HG03175 (cell line): ENCODE measurements around the gene DUS1L.
A peak's percentile ranks its signal among the peaks of the same experiment; 100 is the strongest.

Experiments
- ATAC-seq: cut with Tn5 transposase; IDR thresholded peaks from one replicate; pipeline ENCODE4 v1.9.1; 2021; ENCODE audit warnings: mild to moderate bottlenecking, moderate library complexity; ENCODE audit not compliant: unreplicated experiment

The DUS1L gene

GRCh38 chr17:82101301-82101715 lies 35.7 kb upstream of the DUS1L start:
- ATAC-seq: no peak

- no peak for ATAC-seq
These were observed 35.1 kb upstream of the DUS1L start for GRCh38 chr17:82100502-82101298.

GRCh38 chr17:82098939-82099763 lies 33.5 kb upstream of the DUS1L start:
- peak; percentile 9 for ATAC-seq

GRCh38 chr17:82098169-82098938 lies 32.8 kb upstream of the DUS1L start, which contains the start of gene FASN:
Gene FASN, minus strand, starts transcription at chr17:82098236. Its CDS starts 1,791 bp downstream, at chr17:82096445.
- ATAC-seq: peak; percentile 71

GRCh38 chr17:82097919-82098168 lies 32.2 kb upstream of the DUS1L start:
- no peak for ATAC-seq

GRCh38 chr17:82097184-82097918 lies 31.7 kb upstream of the DUS1L start:
- no peak for ATAC-seq

- no peak for ATAC-seq
These were observed 31.1 kb upstream of the DUS1L start for GRCh38 chr17:82096709-82097183.

DNA sequence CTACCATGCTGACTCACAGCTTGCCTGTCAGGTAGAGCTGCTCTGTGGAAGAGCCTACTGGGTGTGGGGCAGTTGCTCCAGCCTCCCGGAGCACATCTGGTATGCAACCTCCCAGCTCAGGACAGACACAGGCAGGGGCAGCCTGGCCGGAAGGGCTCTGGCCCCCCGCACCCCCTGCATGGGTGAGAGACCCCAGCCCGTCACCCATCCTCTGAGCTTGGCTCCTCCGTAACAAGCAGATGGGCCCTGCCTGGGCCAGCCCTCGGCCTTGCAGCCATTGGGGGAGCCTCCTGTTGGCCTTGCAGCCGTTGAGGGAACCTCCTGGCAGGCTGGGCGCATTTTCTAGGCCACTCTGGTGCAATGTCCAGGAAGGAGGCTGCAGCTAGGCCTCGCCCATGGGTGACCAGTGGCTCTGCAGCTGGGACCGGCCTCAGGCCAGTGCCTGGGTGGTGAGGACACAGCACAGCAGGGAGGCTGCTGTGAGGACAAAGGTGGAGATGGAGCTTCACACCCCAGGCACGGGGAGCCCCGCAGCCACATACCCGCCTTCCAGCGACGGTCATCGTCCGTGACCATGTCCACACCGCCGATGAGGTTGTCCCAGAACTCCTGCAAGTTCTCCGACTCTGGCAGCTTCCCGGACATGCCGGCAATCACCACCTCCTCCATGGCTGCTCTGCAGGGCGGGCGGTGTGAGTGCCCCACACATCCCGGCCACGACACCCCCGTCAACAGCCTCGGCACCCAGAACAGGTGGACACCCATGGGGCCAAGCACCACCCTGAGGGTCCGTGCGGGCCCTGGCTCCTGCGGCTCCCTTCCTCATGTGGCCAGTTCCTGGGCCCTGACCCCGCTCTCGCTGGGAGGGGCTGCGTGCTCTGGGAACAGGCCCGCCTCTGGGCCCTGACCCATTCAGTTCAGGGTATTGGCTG lies 30.4 kb upstream of the DUS1L start:
- no peak for ATAC-seq

DNA sequence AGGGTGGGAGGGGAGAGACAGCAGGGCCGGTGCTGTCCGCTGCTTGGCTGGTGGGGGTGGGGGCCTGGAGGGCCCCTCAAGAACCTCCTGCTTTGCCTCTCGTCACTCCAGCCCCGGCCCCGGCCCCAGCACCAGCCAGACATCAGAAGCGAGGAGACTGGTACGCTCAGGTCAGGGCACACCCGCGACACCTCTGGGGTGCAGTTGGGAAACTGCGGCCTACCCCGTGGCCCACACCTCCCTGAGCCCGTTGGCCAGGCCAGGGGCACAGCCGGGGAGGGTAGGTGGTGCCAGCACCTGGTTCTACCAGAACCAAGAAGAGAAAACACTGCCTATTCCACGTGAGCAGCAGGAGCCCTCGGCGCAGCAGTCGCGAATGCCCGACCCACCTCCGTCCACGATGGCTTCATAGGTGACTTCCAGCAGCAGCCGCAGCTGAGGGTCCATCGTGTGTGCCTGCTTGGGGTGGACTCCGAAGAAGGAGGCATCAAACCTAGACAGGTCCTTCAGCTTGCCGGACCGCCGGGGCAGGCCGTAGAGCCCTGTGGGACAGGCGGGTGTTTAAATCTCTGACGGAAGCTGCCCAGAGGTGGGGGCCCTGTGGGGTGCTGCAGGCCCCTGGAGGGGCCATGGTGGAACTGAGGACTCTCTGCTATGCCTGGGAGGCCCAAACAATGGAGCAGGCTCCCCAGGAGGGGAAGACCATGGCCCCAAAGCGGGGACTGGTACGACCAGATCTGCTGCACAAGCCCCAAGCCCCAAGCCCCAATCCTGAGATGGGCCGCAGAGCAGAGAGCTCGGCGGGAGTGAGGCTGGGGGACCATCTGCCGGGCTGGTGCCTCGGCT lies 29.6 kb upstream of the DUS1L start:
- ATAC-seq: no peak

DNA sequence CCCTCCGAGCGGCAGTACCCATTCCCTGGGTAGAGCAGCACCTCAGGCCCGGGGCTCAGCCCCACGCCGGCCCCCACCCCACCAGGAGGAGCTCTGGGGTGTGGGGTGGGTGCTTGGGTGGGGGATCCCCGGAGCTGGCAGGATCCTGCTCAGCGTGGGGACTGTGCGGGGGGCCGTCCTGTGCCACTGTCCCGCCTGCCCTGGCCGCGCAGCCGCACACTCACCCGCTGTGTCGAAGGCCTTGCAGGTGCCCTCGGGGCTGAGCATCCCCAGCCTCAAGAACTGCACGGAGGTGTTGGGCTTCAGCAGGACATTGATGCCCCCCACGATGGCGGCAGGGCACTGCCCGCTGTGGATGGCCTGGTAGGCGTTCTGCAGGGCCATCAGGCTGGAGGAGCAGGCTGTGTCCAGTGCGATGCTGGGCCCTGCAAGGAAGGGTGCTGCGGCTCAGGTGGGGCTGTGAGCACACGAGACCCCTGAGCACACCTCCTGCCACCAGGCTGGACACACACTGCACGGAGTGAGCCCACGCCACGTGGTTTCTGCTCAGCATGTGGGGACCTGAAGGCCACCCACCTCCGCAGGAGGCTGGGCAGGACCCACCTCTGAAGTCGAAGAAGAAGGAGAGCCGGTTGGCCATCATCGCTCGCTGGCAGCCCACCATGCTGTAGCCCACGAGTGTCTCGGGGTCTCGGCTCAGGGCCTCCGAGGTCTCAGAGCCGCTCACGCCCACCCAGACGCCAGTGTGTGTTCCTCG lies 27.6 kb upstream of the DUS1L start:
- no peak for ATAC-seq

DNA sequence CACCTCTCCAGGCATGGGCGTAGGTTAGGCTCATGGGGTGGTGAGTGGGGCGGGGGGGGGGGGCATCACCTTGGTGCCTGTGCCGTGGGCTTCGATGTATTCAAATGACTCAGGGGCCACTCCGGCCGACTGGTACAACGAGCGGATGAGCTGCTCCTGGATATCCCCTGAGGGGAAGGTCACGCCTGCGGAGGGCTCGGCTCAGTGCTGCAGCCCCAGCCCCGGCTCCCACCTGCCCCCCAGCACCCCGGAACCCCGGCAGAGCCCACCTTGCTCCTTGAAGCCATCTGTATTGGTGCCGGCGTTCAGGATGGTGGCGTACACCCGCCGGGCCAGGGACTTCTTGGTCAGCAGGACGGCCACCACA lies 27.0 kb upstream of the DUS1L start:
- no peak for ATAC-seq

DNA sequence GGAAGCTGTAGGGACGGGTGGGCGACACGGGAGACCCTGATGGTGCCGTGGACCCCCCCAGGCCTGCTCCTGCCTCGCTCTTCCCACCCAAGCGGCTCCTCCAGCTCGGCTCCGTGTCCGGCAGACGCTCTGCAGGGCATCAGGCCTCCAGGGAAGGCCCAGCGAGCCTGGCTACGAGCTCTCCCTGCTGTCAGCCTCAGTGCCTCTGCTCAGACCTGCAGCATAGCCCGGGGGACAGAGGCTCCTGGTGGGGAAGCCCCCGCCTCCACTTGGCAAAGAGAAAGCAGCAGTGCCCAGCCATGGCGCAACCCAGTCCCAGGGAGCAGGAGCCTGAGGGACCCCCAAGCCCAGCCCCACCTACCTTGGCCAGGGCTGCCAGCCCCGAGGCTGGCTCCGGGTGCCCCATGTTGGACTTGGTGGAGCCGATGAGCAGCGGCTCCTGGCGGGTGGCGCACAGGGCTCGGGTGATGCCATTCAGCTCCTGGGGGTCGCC lies 26.5 kb upstream of the DUS1L start:
- ATAC-seq: no peak

GRCh38 chr17:82091264-82092066 lies 25.9 kb upstream of the DUS1L start:
- no peak for ATAC-seq

GRCh38 chr17:82090549-82091263 lies 25.1 kb upstream of the DUS1L start:
- ATAC-seq: no peak

DNA sequence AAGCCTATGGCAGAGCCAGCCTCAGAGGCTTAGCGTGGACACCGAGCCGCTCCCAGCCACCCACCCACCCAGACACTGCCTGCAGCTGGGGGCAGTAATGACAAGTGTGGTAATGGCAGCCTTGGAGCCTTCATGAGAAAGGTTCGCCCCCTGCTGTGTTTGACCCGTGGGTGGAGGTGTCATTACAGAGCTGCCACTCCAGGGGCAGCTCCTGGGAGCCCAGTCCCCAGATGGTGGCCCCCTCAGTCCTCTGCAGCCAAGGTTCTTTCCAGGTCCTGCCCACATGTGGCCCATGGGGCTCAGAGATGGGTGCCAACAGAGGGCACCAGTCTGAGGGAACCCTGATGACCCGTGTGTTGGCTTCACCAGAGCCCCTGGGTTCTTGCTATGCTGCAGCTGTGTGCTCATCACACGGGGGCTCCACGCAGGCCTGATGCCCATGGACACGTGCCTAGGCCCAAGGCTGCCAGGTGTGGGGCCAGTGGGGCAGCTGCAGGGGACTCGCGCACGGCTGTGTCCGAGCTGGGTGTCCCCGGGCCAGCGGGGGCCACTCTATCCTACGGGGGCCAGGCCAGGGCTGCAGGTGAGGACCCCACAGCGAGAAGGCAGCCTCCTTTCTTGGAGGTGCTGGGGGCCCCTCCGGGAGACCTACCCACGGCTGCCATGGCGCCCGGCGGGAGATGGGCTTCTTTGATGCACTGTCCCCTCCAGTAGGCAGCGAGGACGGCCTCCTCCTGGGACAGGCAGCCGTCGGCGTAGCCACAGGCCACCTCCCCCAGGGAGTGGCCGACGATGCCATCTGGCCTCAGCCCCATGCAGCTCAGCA lies 24.3 kb upstream of the DUS1L start:
- ATAC-seq: no peak
